ENCODE data around the gene SERPINA1. TPM values are rescaled to one million over a fixed set of nuclear protein-coding genes. Genes with fewer than 3 reads are reported as not detected.

The SERPINA1 gene
- total RNA-seq, 6 experiments from 2014 or later: 0.07 to 0.40 (median 0.17) TPM; not detected in 3

DNA sequence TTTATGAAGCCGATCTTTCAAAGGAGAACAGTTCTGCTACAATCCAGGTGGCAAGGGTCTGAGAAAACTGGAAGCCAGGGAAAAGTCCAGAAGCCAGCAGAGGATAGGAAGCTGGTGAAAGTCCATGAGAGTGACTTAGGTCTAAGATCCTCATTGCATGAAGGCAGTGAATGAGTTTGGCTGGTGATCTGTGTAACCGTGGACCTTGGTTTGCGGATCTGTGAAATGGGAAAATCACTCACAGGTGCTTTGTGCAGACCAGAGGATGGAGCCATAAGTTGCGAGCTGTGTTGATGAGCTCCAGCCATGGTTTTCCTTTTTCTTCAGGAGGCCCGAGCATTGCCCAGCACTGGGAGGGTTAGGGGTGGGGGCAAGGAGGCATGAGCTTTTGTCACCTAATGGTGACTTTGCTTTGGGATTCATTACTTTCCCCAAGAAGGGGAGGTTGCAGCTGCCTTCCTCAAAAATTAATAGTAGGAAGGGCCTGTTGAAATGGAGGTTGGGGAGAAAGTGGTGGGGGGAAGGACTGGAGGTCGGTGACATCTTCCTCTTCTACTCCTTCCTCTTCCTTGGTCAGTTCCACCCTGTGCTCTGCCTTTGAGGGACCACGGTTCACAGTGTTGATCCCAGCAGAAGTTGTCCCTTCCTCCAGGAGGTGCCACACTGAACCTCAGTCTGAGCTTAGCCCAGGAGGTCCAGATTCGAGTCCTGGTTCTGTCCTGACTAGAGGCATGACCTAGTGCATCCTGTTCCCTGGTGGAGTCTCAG, 45.0 kb downstream of the SERPINA1 start:
- Mint-ChIP-seq H3K27ac (no peak overlapping the region), H3K4me3 (no peak overlapping the region), H3K9me3 (peaks cover 8% of the 10 kb centered on the region), H3K27me3 (ENCODE audit: insufficient read depth) (no peaks in the 10 kb centered on the region), H3K4me1 (ENCODE audit: low read depth) (peaks cover 34% of the 10 kb centered on the region), H3K36me3 (ENCODE audit: low read depth) (peaks cover 5% of the 10 kb centered on the region; the same call in 1 of the 2 replicates)
- no peak for DNase-seq
- TF ChIP-seq, protein P1, sequence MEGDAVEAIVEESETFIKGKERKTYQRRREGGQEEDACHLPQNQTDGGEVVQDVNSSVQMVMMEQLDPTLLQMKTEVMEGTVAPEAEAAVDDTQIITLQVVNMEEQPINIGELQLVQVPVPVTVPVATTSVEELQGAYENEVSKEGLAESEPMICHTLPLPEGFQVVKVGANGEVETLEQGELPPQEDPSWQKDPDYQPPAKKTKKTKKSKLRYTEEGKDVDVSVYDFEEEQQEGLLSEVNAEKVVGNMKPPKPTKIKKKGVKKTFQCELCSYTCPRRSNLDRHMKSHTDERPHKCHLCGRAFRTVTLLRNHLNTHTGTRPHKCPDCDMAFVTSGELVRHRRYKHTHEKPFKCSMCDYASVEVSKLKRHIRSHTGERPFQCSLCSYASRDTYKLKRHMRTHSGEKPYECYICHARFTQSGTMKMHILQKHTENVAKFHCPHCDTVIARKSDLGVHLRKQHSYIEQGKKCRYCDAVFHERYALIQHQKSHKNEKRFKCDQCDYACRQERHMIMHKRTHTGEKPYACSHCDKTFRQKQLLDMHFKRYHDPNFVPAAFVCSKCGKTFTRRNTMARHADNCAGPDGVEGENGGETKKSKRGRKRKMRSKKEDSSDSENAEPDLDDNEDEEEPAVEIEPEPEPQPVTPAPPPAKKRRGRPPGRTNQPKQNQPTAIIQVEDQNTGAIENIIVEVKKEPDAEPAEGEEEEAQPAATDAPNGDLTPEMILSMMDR (IDR thresholded peaks at IDR 0.05): no peak

DNA sequence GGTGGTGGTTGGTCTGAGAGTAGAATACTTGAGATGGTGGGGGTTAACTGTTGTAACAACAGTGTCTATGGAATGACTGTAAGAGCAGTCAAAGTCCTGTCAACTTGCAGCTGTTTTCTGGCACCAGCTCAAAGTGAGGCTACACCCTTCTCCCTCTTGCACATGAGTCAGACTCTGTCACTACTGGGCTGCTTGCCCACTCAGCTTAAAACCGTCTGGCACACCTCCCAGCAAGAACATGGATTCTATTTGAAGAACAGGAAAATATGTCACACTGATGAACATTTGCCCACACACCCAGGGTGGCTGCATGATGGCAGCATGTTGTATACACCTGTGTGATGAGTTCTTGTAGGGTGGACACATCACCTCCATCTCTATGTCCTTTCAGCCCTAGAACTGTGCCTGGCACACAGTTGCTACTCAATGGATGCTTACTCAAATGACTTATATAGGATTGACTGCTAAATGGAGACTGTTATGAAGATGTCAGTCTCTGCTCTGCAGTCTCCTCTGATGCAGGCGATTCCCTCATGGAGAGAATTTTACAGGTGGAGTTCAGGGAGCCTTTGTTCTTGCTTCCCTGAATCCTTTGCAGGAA, 46.0 kb downstream of the SERPINA1 start:
- H3K9me3 Mint-ChIP-seq: peaks cover 8% of the 10 kb centered on the region
- peaks cover 34% of the 10 kb centered on the region for H3K4me1 Mint-ChIP-seq (ENCODE audit: low read depth)
- DNase-seq: peak; percentile 92
- TF ChIP-seq, protein P1 (IDR thresholded peaks at IDR 0.05): no peak
- H3K36me3 Mint-ChIP-seq (ENCODE audit: low read depth): peaks cover 5% of the 10 kb centered on the region; the same call in 1 of the 2 replicates
- peak overlapping the region; percentile 3 for H3K27ac Mint-ChIP-seq
- peak overlapping the region; percentile 24; the same call in 1 of the 2 replicates for H3K4me3 Mint-ChIP-seq
- H3K27me3 Mint-ChIP-seq (ENCODE audit: insufficient read depth): no peaks in the 10 kb centered on the region

DNA sequence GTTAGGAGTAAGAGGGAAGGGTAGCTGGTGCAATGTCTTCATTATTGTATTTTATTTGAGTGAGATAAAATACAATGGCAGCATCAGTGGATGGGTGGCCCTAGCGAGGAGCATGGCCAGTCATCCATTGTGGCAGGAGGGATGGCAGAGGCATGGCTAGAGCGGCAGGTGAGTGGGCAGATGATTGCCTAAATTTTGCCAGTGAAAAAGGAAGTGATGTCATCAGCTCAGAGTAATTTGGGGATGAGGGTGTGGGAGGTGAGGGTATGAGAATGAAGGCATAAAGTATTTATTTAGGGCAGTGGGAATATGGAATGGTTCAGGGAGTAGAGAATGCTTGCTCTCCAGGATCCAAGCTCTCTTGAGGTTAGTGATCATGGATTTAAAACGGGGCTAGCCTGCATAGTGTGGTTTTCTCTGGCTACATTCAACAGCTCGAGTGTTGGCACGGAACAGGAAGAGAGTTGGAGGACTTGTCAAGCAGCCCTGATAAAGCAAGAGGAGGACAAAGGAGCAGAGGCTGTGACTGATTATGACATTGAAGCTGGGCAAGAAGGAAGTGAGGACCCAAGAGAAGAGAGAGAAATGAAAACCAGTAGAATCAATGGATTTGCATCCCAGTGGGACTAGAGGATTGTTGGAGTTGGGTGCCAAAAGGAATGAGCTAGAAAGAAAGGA, 46.6 kb downstream of the SERPINA1 start:
- H3K4me1 Mint-ChIP-seq (ENCODE audit: low read depth): peaks cover 34% of the 10 kb centered on the region
- H3K27me3 Mint-ChIP-seq (ENCODE audit: insufficient read depth): no peaks in the 10 kb centered on the region
- peak overlapping the region; percentile 24 for H3K4me3 Mint-ChIP-seq
- DNase-seq: no peak
- H3K27ac Mint-ChIP-seq: peak overlapping the region; percentile 3
- peaks cover 8% of the 10 kb centered on the region for H3K9me3 Mint-ChIP-seq
- H3K36me3 Mint-ChIP-seq (ENCODE audit: low read depth): peaks cover 5% of the 10 kb centered on the region; the same call in 1 of the 2 replicates
- TF ChIP-seq, protein P1 (IDR thresholded peaks at IDR 0.05): no peak

DNA sequence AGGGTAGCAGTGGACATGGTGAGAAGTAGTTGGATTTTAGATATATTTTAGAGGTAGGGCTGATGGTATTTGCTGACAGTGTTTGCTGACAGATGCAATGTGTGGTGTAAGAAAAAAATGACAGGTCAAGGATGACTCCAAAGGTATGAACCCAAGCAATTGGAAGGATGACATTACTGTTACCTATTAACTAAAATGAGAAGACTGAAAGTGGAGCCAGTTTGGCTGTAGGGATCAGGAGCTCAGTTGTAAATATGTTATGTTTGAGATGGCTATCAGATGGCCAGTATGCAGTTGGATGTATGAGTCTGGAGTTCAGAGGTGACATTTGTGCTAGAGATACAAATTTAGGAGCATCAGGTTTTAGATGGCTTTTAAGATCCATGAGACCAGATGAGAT, 47.9 kb downstream of the SERPINA1 start:
- peaks cover 8% of the 10 kb centered on the region for H3K9me3 Mint-ChIP-seq
- peaks cover 5% of the 10 kb centered on the region; the same call in 1 of the 2 replicates for H3K36me3 Mint-ChIP-seq (ENCODE audit: low read depth)
- peaks cover 34% of the 10 kb centered on the region for H3K4me1 Mint-ChIP-seq (ENCODE audit: low read depth)
- no peak for DNase-seq
- TF ChIP-seq, protein P1 (IDR thresholded peaks at IDR 0.05): no peak
- no peak overlapping the region for H3K4me3 Mint-ChIP-seq
- no peak overlapping the region for H3K27ac Mint-ChIP-seq
- H3K27me3 Mint-ChIP-seq (ENCODE audit: insufficient read depth): no peaks in the 10 kb centered on the region

DNA sequence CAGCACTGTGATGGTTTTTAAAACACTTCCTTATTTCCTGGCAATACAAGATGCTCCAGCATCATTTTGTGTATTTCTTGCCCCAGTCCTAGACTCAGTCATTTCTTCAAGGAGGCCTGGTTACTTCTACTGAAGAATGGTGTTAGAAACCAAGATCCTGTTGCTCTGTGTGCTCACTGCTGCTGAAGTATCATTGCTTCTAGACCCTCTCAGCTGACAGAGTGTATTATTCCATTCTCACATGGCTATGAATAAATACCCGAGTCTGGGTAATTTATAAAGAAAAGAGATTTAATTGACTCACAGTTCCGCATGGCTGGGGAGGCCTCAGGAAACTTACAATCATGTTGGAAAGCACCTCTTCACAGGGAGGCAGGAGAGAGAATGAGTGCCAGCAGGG, 50.4 kb downstream of the SERPINA1 start:
- TF ChIP-seq, protein P1 (IDR thresholded peaks at IDR 0.05): no peak
- peaks cover 23% of the 10 kb centered on the region for H3K4me1 Mint-ChIP-seq (ENCODE audit: low read depth)
- H3K27ac Mint-ChIP-seq: no peak overlapping the region
- peaks cover 8% of the 10 kb centered on the region for H3K9me3 Mint-ChIP-seq
- peaks cover 5% of the 10 kb centered on the region; the same call in 1 of the 2 replicates for H3K36me3 Mint-ChIP-seq (ENCODE audit: low read depth)
- no peak overlapping the region for H3K4me3 Mint-ChIP-seq
- no peak for DNase-seq
- no peaks in the 10 kb centered on the region for H3K27me3 Mint-ChIP-seq (ENCODE audit: insufficient read depth)
